GM20000 (cell line): Measurements from ENCODE around the gene EME2.

ENCODE experiments used
- DNase-seq: peaks from one replicate; pipeline ENCODE4 v3.0.0; 2012; ENCODE audit warnings: low spot score
- CTCF ChIP-seq: IDR thresholded peaks from 2 replicates; pipeline ENCODE4 v1.5.1; 2012; ENCODE audit warnings: mild to moderate bottlenecking, control low read depth; ENCODE audit errors: extremely low read depth, missing control alignments

The EME2 gene

DNA sequence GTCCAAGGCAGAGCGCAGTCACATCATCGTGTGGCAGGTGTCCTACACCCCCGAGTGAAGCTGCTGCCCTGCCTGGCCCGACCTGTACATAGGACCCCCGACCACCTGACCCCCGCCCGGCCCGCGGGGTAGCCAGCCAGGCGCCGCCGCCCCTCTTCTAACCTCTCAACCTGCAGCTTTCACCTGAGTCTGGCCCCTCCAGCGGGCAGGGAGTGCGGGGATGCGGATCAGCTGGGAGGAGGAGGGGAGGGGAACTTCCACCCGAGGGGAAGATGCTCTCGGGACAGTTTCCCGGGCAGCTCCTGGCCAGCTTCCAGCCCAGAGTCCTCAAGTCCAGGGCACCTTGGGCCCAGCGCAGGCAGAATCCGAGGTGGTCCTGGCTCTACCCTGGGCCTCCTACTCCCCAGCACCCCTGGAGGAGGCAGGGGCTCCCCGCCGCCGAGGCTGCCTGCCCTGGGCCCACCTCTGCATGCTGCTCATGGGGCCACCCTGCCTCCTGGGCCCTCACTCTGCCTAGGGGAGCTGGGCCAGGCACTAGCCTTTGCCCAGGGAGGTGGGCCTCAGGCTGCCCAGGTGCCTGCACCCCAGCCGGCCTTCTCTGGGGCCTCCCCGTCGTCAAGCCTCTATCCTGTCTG lies 3.7 kb upstream of the EME2 start:
- DNase-seq, result no peak
- no peak for TF ChIP-seq CTCF

DNA sequence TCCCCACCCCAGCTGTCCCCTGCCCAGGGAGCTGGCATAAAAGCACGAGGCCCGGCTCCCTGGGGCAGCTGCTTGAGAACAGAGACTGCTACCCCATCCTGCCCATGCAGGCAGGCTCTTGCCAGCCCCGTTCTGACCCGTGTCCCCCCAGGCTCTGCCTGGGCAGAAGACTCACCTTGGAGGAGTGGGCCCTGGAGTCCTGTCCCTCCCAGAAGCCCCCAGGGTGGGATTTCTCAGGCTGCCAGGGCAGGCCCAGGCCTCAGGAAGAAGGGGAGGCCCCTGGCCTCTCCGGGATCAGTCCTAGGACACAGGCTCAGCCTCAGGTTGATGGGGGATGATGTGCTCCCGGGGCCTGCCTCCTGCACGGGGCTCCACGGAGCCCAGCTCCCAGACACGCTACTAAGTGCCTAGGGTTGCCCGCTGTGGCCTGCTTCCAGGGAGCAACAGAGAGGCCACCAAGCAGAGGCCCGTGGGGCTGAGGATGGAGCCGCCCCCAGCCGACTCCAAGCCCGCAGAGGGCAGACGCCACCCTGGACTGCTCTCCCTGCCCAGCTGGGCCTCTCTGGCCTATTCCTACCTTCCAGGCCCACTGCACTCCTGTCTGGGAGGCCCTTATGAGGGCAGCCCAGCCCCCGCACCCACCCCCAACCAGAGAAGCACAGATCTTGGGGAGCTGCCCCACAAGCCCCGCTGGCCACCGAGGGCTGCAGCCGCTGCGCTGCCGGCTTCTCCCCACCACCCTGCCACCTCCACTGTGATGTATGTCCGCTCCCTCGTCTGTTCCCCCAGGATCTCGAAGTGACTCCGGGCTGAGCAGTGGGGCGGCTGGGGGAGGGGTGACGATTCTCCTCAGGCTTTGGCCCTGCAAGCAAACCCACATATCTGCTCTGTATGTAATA lies 3.0 kb upstream of the EME2 start:
- DNase-seq, result no peak
- TF ChIP-seq CTCF, result no peak

GRCh38 chr16:1770328-1771187 lies 2.1 kb upstream of the EME2 start:
- DNase-seq, result peak; percentile 86
- no peak for TF ChIP-seq CTCF

- no peak for TF ChIP-seq CTCF
- DNase-seq, result peak; percentile 95
Observed at GRCh38 chr16:1771188-1771863, 1.3 kb upstream of the EME2 start, which contains the start of gene NME3. NME3 (minus strand) TSS chr16:1771543; CDS start chr16:1771534, 9 bp downstream.

DNA sequence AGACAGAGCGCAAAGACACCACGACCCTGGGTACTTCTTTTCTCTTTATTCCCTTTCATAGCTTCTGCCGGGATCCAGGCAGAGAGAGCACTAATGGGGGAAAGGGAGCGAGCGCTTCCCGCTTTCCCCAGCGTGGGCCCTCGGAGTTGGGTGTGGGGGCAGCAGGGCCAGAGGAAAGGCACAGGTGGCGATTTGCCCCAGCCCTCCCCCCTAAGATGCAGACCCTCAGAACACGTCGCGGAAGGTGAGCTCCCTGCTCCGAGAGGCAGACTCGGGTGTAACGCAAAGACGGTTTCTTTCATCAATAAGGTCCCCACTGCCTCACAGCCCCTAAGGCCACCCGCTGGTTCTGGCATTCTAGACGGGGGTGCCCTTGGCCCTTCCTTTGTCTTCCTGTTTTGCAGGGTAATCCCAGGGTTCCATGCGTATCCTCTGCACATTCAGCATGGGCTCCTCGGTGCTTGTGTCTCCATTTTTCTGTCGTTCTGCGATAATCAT lies 697 bp upstream of the EME2 start:
- no peak for TF ChIP-seq CTCF
- no peak for DNase-seq

DNA sequence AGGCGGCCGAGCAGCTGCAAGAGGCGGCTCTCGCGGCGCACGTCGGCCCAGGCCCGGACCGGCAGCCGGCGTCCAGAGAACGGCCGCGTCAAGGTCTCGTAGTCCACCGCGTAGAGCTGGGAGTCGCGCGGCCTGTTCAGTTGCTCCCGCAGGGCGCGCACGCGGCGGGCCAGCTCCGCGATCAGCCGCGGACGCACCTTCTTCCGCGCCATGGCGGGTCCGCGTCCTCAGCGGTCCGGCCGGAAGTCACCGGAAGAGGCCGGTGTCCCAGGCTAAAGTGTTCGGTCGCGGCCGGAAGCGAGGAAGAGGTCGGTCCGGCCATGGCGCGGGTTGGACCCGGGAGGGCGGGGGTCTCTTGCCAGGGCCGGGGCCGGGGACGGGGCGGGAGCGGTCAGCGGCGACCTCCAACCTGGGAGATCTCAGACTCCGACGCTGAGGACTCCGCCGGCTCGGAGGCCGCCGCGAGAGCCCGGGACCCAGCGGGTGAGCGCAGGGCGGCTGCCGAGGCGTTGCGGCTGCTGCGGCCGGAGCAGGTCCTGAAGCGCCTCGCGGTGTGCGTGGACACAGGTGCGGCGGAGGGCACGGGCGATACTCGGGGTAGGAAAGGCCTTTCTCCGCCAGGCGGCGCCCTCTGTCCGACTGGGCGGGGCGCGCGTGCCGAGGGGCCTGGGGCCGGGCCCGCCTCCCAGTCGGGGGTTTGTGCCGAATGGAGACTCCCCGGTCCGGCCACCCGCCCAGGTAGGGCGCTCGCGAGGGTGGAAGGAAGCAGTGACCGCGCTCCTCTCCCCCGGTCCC lies 495 bp downstream of the EME2 start, which contains the start of gene MRPS34:
MRPS34 (minus strand) TSS at position 227 of the 795 bp plus-strand sequence; CDS start at position 212, 15 bp downstream.
- DNase-seq, result peak; percentile 94
- TF ChIP-seq CTCF, result peak; percentile 90
